Liver (tissue), 9 donors: ENCODE results near the gene CLEC4G. TPM values are rescaled to one million over a fixed set of nuclear protein-coding genes. Genes with fewer than 3 reads are reported as not detected.

Experiments
- DNase-seq: peaks from one replicate; pipeline ENCODE4 v3.0.0-alpha.2; 2017; ENCODE audit warnings: low spot score
- H3K27ac ChIP-seq, 2 donors: one replicate each; pipeline ENCODE4 v1.7.0; 2013; ENCODE audit warnings: inconsistent platforms in 2 of 2, low read length in 2 of 2, control low read depth in 1 of 2, low read depth in 1 of 2, mild to moderate bottlenecking in 1 of 2
- H3K27me3 ChIP-seq, 4 donors: one replicate each; pipeline versions ENCODE4 v1.6.1 to v1.7.0; 2013; ENCODE audit warnings: low read length in 3 of 4, inconsistent platforms in 1 of 4, mild to moderate bottlenecking in 1 of 4, moderate library complexity in 1 of 4; ENCODE audit not compliant: control insufficient read depth in 4 of 4, insufficient read depth in 4 of 4
- H3K36me3 ChIP-seq, 4 donors: one replicate each; pipeline versions ENCODE4 v1.6.1 to v1.7.0; 2013; ENCODE audit warnings: low read length in 3 of 4, mild to moderate bottlenecking in 3 of 4, low read depth in 1 of 4, moderate library complexity in 1 of 4; ENCODE audit not compliant: control insufficient read depth in 4 of 4, insufficient read depth in 3 of 4
- H3K4me1 ChIP-seq, 4 donors: one replicate each; pipeline versions ENCODE4 v1.6.1 to v1.7.0; 2013; ENCODE audit warnings: low read length in 3 of 4, mild to moderate bottlenecking in 3 of 4, moderate library complexity in 1 of 4; ENCODE audit not compliant: control insufficient read depth in 4 of 4, insufficient read depth in 4 of 4
- H3K4me3 ChIP-seq, 3 donors: one replicate each; pipeline versions ENCODE4 v1.6.1 to v1.7.0; 2013; ENCODE audit warnings: low read length in 3 of 3, control low read depth in 1 of 3, low read depth in 1 of 3, mild to moderate bottlenecking in 1 of 3
- H3K9ac ChIP-seq, 2 donors: one replicate each; pipeline ENCODE4 v1.7.0; 2013; ENCODE audit warnings: low read length in 2 of 2, mild to moderate bottlenecking in 2 of 2, moderate library complexity in 2 of 2, control low read depth in 1 of 2, low read depth in 1 of 2
- H3K9me3 ChIP-seq, 4 donors: one replicate each; pipeline versions ENCODE4 v1.6.1 to v1.7.0; 2013; ENCODE audit warnings: low read length in 3 of 4; ENCODE audit not compliant: control insufficient read depth in 4 of 4
- ATF3 ChIP-seq: IDR thresholded peaks from 2 replicates; pipeline ENCODE4 v1.6.1; 2016; ENCODE audit warnings: antibody characterized with exemption
- CTCF ChIP-seq: fragments of 150-350 bp; IDR thresholded peaks from 2 replicates; pipeline ENCODE4 v1.5.1; 2017; ENCODE audit warnings: improper control_type of control experiment, low read depth, low read length; ENCODE audit not compliant: missing input control
- EGR1 ChIP-seq, 2 donors: IDR thresholded peaks; 2 replicates each; pipeline ENCODE4 v1.6.1; 2016 to 2018; ENCODE audit warnings: antibody characterized with exemption in 2 of 2, low read depth in 2 of 2
- FOXA1 ChIP-seq: IDR thresholded peaks from 2 replicates; pipeline ENCODE4 v1.6.1; 2016; ENCODE audit warnings: antibody characterized with exemption
- FOXA2 ChIP-seq: IDR thresholded peaks from 2 replicates; pipeline ENCODE4 v1.6.1; 2016; ENCODE audit warnings: antibody characterized with exemption
- GABPA ChIP-seq, 2 donors: IDR thresholded peaks in 1 of 2; conservative IDR thresholded peaks in 1 of 2; 2 replicates each; pipeline ENCODE4 v1.6.1; 2016; ENCODE audit warnings: antibody characterized with exemption in 2 of 2, mild to moderate bottlenecking in 1 of 2, moderate library complexity in 1 of 2
- HNF4A ChIP-seq, 2 donors: conservative IDR thresholded peaks; 2 replicates each; pipeline ENCODE4 v1.6.1; 2016; ENCODE audit warnings: antibody characterized with exemption in 2 of 2, mild to moderate bottlenecking in 2 of 2
- HNF4G ChIP-seq: IDR thresholded peaks from 2 replicates; pipeline ENCODE4 v1.6.1; 2016; ENCODE audit warnings: antibody characterized with exemption
- NR2F2 ChIP-seq: IDR thresholded peaks from 2 replicates; pipeline ENCODE4 v1.6.1; 2016; ENCODE audit warnings: antibody characterized with exemption
- RAD21 ChIP-seq, 2 donors: IDR thresholded peaks; 2 replicates each; pipeline ENCODE4 v1.6.1; 2016; ENCODE audit warnings: antibody characterized with exemption in 2 of 2, mild to moderate bottlenecking in 2 of 2
- REST ChIP-seq: IDR thresholded peaks from 2 replicates; pipeline ENCODE4 v1.6.1; 2016; ENCODE audit warnings: antibody characterized with exemption, mild to moderate bottlenecking
- RXRA ChIP-seq, 2 donors: IDR thresholded peaks; 2 replicates each; pipeline ENCODE4 v1.6.1; 2017 to 2018; ENCODE audit warnings: antibody characterized with exemption in 2 of 2, mild to moderate bottlenecking in 1 of 2
- SP1 ChIP-seq: IDR thresholded peaks from 2 replicates; pipeline ENCODE4 v1.6.1; 2018; ENCODE audit warnings: antibody characterized with exemption, mild to moderate bottlenecking
- TAF1 ChIP-seq: conservative IDR thresholded peaks from 2 replicates; pipeline ENCODE4 v1.6.1; 2016; ENCODE audit warnings: antibody characterized with exemption, mild to moderate bottlenecking
- WGBS: extraction: QIAGEN DNeasy Blood & Tissue Kit; methylation state at CpG from one replicate; pipeline ENCODE4 v1.1.7; 2013; 5-methylcytosine and 5-hydroxymethylcytosine counted together
- polyA plus RNA-seq, 2 donors: library from polyadenylated mRNA; stranded (reverse) in 1 of 2; unstranded in 1 of 2; fragments of 200-250 nt in 1 of 2; fragments of >200 nt in 1 of 2; fragmentation: Nextera tagmentation in 1 of 2; extraction: Ambion mirVana in 1 of 2; gene quantifications; one replicate each; pipeline versions ENCODE4 v1.2.1 to v1.2.3, GENCODE V29; 2013 to 2015
- total RNA-seq, 2 donors: library from RNA; depleted of rRNA; stranded (reverse); fragments of >200 nt; gene quantifications; one replicate each; pipeline ENCODE4 v1.2.3, GENCODE V29; 2014
- TF ChIP-seq, protein P1 (sequence below): IDR thresholded peaks from 2 replicates; pipeline ENCODE4 v1.6.1; 2016; ENCODE audit warnings: antibody characterized with exemption
- donor health status: healthy.
- donor health status: healthy.
- donor health status: healthy.
- donor health status: healthy.
- donor health status: healthy.

The CLEC4G gene
- total and polyA plus RNA-seq, 4 donors: 7.7 to 69.0 (median 45.6) TPM

DNA sequence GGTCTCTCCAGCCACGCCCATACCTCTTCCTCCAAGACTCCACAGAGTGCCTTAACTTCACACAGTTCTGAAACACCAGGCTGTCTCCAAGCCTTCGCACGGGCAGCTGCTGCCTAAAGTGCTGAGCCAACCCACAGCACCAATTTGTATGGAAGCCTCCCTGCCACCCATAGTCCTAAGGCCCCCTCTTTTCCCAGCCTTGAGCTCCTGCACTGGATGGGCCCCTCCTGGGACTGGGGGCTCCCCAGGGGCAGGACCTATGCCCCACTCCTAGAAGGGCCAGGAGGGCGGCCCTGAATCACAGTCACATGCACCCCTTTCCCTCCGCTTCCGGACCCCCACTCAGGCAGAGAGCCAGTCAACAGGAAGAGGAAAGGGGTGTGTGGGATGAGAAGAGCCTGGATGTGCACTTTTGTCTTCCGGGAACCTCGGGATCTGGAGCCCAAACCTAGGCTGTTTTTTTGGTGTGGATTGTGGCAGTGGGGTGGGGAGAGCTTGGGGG lies 24.9 kb downstream of the CLEC4G start:
- no peak for DNase-seq
- TF ChIP-seq RXRA (IDR thresholded peaks at IDR 0.05): no peak
- no peak for TF ChIP-seq TAF1
- no peak for TF ChIP-seq ATF3
- TF ChIP-seq HNF4A (conservative IDR thresholded peaks at IDR 0.05): no peak
- no peak for TF ChIP-seq CTCF
- TF ChIP-seq EGR1 (IDR thresholded peaks at IDR 0.05; ENCODE audit: low read depth in 2 of 2): no peak
- no peak for TF ChIP-seq RAD21 (IDR thresholded peaks at IDR 0.05)
- no peak for TF ChIP-seq FOXA1
- Histone ChIP-seq H3K27me3 (no peaks in the 10 kb centered on the region), H3K4me1 (no peaks in the 10 kb centered on the region), H3K4me3 (no peak overlapping the region), H3K9me3 (no peaks in the 10 kb centered on the region), H3K36me3 (no peaks in the 10 kb centered on the region), H3K27ac (peak overlapping the region; percentile 34 to 58), H3K9ac (no peak overlapping the region)
- WGBS: 72% methylated on average over 8 of the region's 8 CpGs

- Histone ChIP-seq H3K4me1 (no peaks in the 10 kb centered on the region), H3K27me3 (no peaks in the 10 kb centered on the region), H3K9me3 (no peaks in the 10 kb centered on the region), H3K4me3 (no peak overlapping the region), H3K9ac (no peak overlapping the region), H3K27ac (peak overlapping the region; percentile 34 to 58), H3K36me3 (no peaks in the 10 kb centered on the region)
- DNase-seq: no peak
- 78% methylated on average over 14 of the region's 14 CpGs for WGBS
- no peak for TF ChIP-seq FOXA1
- no peak for TF ChIP-seq ATF3
- TF ChIP-seq RXRA (IDR thresholded peaks at IDR 0.05): no peak
- no peak for TF ChIP-seq FOXA2
- no peak for TF ChIP-seq EGR1 (IDR thresholded peaks at IDR 0.05; ENCODE audit: low read depth in 2 of 2)
- no peak for TF ChIP-seq RAD21 (IDR thresholded peaks at IDR 0.05)
- no peak for TF ChIP-seq HNF4G
- TF ChIP-seq REST: no peak
- TF ChIP-seq, protein P1, sequence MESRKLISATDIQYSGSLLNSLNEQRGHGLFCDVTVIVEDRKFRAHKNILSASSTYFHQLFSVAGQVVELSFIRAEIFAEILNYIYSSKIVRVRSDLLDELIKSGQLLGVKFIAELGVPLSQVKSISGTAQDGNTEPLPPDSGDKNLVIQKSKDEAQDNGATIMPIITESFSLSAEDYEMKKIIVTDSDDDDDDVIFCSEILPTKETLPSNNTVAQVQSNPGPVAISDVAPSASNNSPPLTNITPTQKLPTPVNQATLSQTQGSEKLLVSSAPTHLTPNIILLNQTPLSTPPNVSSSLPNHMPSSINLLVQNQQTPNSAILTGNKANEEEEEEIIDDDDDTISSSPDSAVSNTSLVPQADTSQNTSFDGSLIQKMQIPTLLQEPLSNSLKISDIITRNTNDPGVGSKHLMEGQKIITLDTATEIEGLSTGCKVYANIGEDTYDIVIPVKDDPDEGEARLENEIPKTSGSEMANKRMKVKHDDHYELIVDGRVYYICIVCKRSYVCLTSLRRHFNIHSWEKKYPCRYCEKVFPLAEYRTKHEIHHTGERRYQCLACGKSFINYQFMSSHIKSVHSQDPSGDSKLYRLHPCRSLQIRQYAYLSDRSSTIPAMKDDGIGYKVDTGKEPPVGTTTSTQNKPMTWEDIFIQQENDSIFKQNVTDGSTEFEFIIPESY: no peak
- no peak for TF ChIP-seq NR2F2
- TF ChIP-seq GABPA (IDR thresholded peaks at IDR 0.05 in 1 of 2, conservative IDR thresholded peaks at IDR 0.05 in 1 of 2): no peak
- TF ChIP-seq CTCF: no peak
- no peak for TF ChIP-seq SP1
Observed at GRCh38 chr19:7706188-7706954, 25.5 kb downstream of the CLEC4G start.
